Bronchial epithelial cell (primary cell): ENCODE measurements around the gene CTNNA2. TPM values are rescaled to one million over a fixed set of nuclear protein-coding genes. Genes with fewer than 3 reads are reported as not detected.

ENCODE experiments used
- DNase-seq: peaks from one replicate; pipeline ENCODE4 v3.0.0-alpha.2; 2010; ENCODE audit warnings: low read depth
- FAIRE-seq: peaks from 2 replicates; lab custom pipeline; 2011; peaks lifted over from hg19 to GRCh38; lab: Jason Lieb, UNC
- H3K27me3 ChIP-seq: 2 replicates; pipeline ENCODE4 v1.5.1; 2011; ENCODE audit warnings: low read length; ENCODE audit not compliant: control insufficient read depth, insufficient read depth
- H3K36me3 ChIP-seq: 2 replicates; pipeline ENCODE4 v1.5.1; 2011; ENCODE audit warnings: low read length; ENCODE audit not compliant: control insufficient read depth, insufficient read depth
- H3K4me3 ChIP-seq: 2 replicates; pipeline ENCODE4 v1.5.1; 2011; ENCODE audit warnings: mild to moderate bottlenecking, low read depth, low read length, control low read depth
- CTCF ChIP-seq: IDR thresholded peaks from 2 replicates; pipeline ENCODE4 v1.5.1; 2011; ENCODE audit warnings: mild to moderate bottlenecking, moderate library complexity, low read length, control low read depth, inconsistent platforms; ENCODE audit not compliant: insufficient read depth, severe bottlenecking
- total RNA-seq: library from RNA; depleted of rRNA; stranded (reverse); fragments of >200 nt; gene quantifications from 2 replicates; pipeline ENCODE4 v1.2.1, GENCODE V29; 2014

CTNNA2 gene
- total RNA-seq, 1 donor from 2014 or later = not detected

DNA sequence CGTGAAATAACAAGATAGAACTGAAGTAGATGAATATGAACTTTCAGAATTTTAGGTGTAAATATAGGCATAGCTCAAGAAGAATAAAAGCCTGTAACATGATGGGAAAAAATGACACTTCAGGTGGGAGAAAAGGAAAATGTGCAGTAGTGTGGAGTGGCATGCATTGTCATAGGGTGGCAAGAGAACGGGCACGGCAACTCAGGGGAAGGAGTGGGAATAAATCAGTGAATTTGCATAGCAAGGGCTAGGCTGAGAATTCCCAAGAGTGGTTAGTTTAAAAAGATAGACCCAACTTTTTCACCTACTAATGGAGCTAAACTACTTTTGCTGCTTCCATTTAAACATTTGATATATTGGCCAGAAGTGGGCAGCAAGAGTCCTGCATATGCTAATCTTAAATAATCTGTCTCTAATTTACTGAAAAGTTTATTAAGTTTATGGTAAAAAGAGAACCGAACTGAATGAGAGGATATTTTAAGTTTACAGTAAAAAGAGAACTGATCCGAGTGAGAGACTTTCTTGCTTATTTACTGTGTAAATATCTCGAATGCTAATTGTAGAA lies 228.1 kb downstream of the CTNNA2 start:
- Histone ChIP-seq H3K4me3 (no peak overlapping the region), H3K27me3 (no peaks in the 10 kb centered on the region), H3K36me3 (no peaks in the 10 kb centered on the region)
- no peak for FAIRE-seq
- DNase-seq = no peak
- no peak for TF ChIP-seq CTCF

DNA sequence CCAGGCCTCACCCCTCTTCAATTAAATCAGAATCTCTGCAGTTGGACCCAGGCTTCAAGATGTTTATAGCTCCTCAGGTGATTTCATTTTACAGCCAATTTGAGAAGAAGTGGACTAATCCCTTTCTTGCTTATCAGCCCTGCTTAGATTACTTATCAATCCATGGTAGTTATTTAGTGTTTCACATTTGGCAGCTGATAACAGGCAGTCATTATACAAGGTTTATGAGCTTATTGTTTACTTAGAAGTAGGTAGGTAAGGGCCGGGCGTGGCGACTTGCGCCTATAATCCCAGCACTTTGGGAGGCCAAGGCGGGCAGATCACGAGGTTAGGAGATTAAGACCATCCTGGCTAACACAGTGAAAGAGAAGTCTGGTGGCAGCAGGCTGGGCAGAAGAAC lies 237.5 kb downstream of the CTNNA2 start:
- Histone ChIP-seq H3K36me3 (no peaks in the 10 kb centered on the region), H3K4me3 (no peak overlapping the region), H3K27me3 (no peaks in the 10 kb centered on the region)
- FAIRE-seq (no peak), DNase-seq (no peak)
- TF ChIP-seq CTCF = no peak

DNA sequence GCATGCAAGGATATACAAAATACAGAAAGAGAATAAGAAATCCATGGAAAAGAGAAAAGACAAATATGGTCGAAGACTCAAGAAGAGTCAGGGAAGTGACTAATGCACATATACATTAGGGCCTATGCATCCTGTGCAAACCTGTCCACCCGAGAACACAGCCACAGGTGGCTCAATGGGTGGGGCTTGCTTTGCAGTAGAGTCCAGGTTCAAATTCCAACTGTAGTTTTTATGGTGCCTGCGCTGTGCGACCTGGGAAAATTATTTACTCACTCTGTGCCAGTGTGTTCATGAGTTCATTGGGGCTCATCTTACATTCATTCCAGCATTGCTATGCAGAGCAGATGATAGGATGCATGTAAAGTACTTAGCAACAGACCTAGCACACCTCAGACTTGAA lies 244.7 kb downstream of the CTNNA2 start:
- DNase-seq = no peak
- Histone ChIP-seq H3K36me3 (no peaks in the 10 kb centered on the region), H3K4me3 (no peak overlapping the region), H3K27me3 (no peaks in the 10 kb centered on the region)
- TF ChIP-seq CTCF = no peak
- FAIRE-seq = no peak

- Histone ChIP-seq H3K36me3 (no peaks in the 10 kb centered on the region), H3K27me3 (no peaks in the 10 kb centered on the region), H3K4me3 (no peak overlapping the region)
- TF ChIP-seq CTCF = no peak
- DNase-seq = no peak
- no peak for FAIRE-seq
Observed at GRCh38 chr2:79758042-79758441, 245.2 kb downstream of the CTNNA2 start.

DNA sequence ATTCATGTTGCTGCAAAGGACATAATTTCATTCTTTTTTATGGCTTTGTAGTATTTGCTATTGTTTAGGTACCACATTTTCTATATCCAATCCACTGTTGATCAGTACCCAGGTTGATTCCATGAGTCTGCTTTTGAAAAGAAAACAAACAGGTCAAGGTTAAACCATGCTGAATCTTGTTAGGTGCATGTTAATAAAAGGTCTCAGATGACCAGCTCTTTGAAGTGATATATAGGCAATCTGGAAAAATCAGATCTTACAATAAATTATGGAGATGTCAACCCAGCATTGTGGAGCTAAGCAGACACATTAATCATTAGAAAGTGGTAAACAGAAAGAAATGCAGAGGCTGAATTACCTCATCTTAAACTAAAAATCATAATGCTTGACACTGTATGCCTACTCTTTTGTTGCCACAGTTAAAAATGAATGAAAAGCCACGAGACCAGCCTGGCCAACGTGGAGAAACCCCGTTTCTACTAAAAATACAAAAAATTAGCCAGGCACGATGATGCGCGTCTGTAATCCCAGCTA lies 246.0 kb downstream of the CTNNA2 start:
- no peaks in the 10 kb centered on the region for H3K27me3 ChIP-seq

More for the DNA sequence above, 246.0 kb downstream of the CTNNA2 start:
- no peaks in the 10 kb centered on the region for H3K36me3 ChIP-seq
- DNase-seq = no peak
- no peak for TF ChIP-seq CTCF
- H3K4me3 ChIP-seq = no peak overlapping the region
- no peak for FAIRE-seq
